Neural cell (in vitro differentiated cells): ENCODE results near the gene CSH1. TPM values are rescaled to one million over a fixed set of nuclear protein-coding genes. Genes with fewer than 3 reads are reported as not detected.

Experiments
- polyA plus RNA-seq: library from polyadenylated mRNA; depleted of rRNA; stranded (reverse); fragments of >200 nt; gene quantifications from 2 replicates; pipeline ENCODE4 v1.2.3, GENCODE V29; 2014
- small RNA-seq, 3 experiments: library from RNA; depleted of rRNA; stranded (forward); fragments of <200 nt; gene quantifications; one replicate each; pipeline ENCODE3, GENCODE V24; 2012

Gene CSH1
- polyA plus RNA-seq, 1 donor from 2014 or later, result not detected

Small RNA genes lying within 50 kb of the gene (small RNA-seq; reads per million reads assigned to genes)
- gene AC040958.1 (0 reads per million in 3 experiments), gene AC127029.1 (0 reads per million in 3 experiments), gene GH1 (0 reads per million in 3 experiments)

Other genes starting within 250 kb of the CSH1 start
- 116 and 132 TPM in 2 replicates for gene LIMD2, start 196.4 kb downstream of the CSH1 start, polyA plus RNA-seq
- 15.6 and 18.4 TPM in 2 replicates for gene STRADA, start 154.8 kb downstream of the CSH1 start, polyA plus RNA-seq
- 47.2 and 49.3 TPM in 2 replicates for gene CCDC47, start 123.0 kb downstream of the CSH1 start, polyA plus RNA-seq
- 114 and 115 TPM in 2 replicates for gene DDX42, start 122.4 kb downstream of the CSH1 start, polyA plus RNA-seq
- gene PSMC5, start 69.1 kb downstream of the CSH1 start, polyA plus RNA-seq, result 63.1 and 69.5 TPM in 2 replicates
- gene FTSJ3, start 68.9 kb downstream of the CSH1 start, polyA plus RNA-seq, result 23.2 and 25.8 TPM in 2 replicates
- gene SMARCD2, start 53.9 kb downstream of the CSH1 start, polyA plus RNA-seq, result 24.0 and 33.2 TPM in 2 replicates
- gene CSH2, start 22.9 kb downstream of the CSH1 start, polyA plus RNA-seq, result not detected in 2 replicates
- not detected in 2 replicates for gene GH2, start 14.6 kb downstream of the CSH1 start, polyA plus RNA-seq
- gene CSHL1, start 14.7 kb upstream of the CSH1 start, polyA plus RNA-seq, result not detected in 2 replicates
- not detected in 2 replicates for gene GH1, start 22.3 kb upstream of the CSH1 start, polyA plus RNA-seq
- gene CD79B, start 35.8 kb upstream of the CSH1 start, polyA plus RNA-seq, result not detected in 2 replicates
- not detected in 2 replicates for gene SCN4A, start 76.3 kb upstream of the CSH1 start, polyA plus RNA-seq
- 2.8 and 3.8 TPM in 2 replicates for gene PRR29, start 101.8 kb upstream of the CSH1 start, polyA plus RNA-seq
- not detected in 2 replicates for gene ICAM2, start 124.1 kb upstream of the CSH1 start, polyA plus RNA-seq
- 2.3 and 5.6 TPM in 2 replicates for gene ERN1, start 233.6 kb upstream of the CSH1 start, polyA plus RNA-seq